Keratinocyte (primary cell): ENCODE data around the gene CHAC1. TPM values are rescaled to one million over a fixed set of nuclear protein-coding genes. Genes with fewer than 3 reads are reported as not detected.

Experiments used
- DNase-seq: peaks from one replicate; pipeline ENCODE4 v3.0.0-alpha.2; 2011; ENCODE audit warnings: low read depth, missing footprints, low spot score
- FAIRE-seq: peaks from 2 replicates; lab custom pipeline; 2011; peaks lifted over from hg19 to GRCh38; lab: Jason Lieb, UNC
- H2AFZ ChIP-seq: 2 replicates; pipeline ENCODE4 v1.6.0; 2012; ENCODE audit warnings: low read length, control low read depth, inconsistent platforms; ENCODE audit not compliant: control insufficient read depth
- H3K27ac ChIP-seq: 2 replicates; pipeline ENCODE4 v1.5.1; 2011; ENCODE audit warnings: low read length; ENCODE audit not compliant: control insufficient read depth, insufficient read depth
- H3K27me3 ChIP-seq: 3 replicates; pipeline ENCODE4 v1.6.0; 2011; ENCODE audit warnings: low read length; ENCODE audit not compliant: control insufficient read depth, insufficient read depth; ENCODE audit errors: extremely low read depth
- H3K36me3 ChIP-seq, 2 experiments: 2 replicates in 1 of 2; 3 replicates in 1 of 2; pipeline ENCODE4 v1.5.1; 2011; ENCODE audit warnings: low read length in 2 of 2, mild to moderate bottlenecking in 1 of 2; ENCODE audit not compliant: control insufficient read depth in 2 of 2, insufficient read depth in 2 of 2; ENCODE audit errors: extremely low read depth in 1 of 2
- H3K4me1 ChIP-seq: 3 replicates; pipeline ENCODE4 v1.5.1; 2011; ENCODE audit warnings: low read length; ENCODE audit not compliant: control insufficient read depth, insufficient read depth; ENCODE audit errors: extremely low read depth
- H3K4me2 ChIP-seq: 3 replicates; pipeline ENCODE4 v1.6.0; 2011; ENCODE audit warnings: low read depth, low read length; ENCODE audit not compliant: control insufficient read depth, insufficient read depth; ENCODE audit errors: extremely low read depth
- H3K4me3 ChIP-seq, 3 experiments: fragments of 200-600 bp in 1 of 3; sonication (generic) in 1 of 3; 2 replicates in 2 of 3; 3 replicates in 1 of 3; pipeline ENCODE4 v1.5.1; 2011 to 2016; ENCODE audit warnings: low read length in 3 of 3, mild to moderate bottlenecking in 3 of 3, control low read depth in 2 of 3, inconsistent platforms in 1 of 3, low read depth in 1 of 3, mixed read lengths in 1 of 3, mixed run types in 1 of 3, moderate library complexity in 1 of 3; ENCODE audit not compliant: control insufficient read depth in 2 of 3, insufficient read depth in 2 of 3; ENCODE audit errors: extremely low read depth in 1 of 3
- H3K79me2 ChIP-seq: 2 replicates; pipeline ENCODE4 v1.6.0; 2012; ENCODE audit warnings: low read length; ENCODE audit not compliant: control insufficient read depth, insufficient read depth
- H3K9ac ChIP-seq: 3 replicates; pipeline ENCODE4 v1.6.0; 2011; ENCODE audit warnings: low read length; ENCODE audit not compliant: control insufficient read depth, insufficient read depth; ENCODE audit errors: extremely low read depth
- H3K9me1 ChIP-seq: 3 replicates; pipeline ENCODE4 v1.6.0; 2011; ENCODE audit warnings: low read length; ENCODE audit not compliant: control insufficient read depth, insufficient read depth; ENCODE audit errors: extremely low read depth
- H3K9me3 ChIP-seq: 2 replicates; pipeline ENCODE4 v1.5.1; 2012; ENCODE audit warnings: low read depth, low read length; ENCODE audit not compliant: control insufficient read depth
- H4K20me1 ChIP-seq: 3 replicates; pipeline ENCODE4 v1.6.0; 2011; ENCODE audit warnings: low read length; ENCODE audit not compliant: control insufficient read depth, insufficient read depth; ENCODE audit errors: extremely low read depth
- CTCF ChIP-seq, 3 experiments: IDR thresholded peaks in 1 of 3; conservative IDR thresholded peaks in 1 of 3; optimal IDR thresholded peaks in 1 of 3; 2 replicates in 2 of 3; 3 replicates in 1 of 3; pipeline versions ENCODE3 to v1.5.1; 2011; ENCODE audit warnings: low read length in 3 of 3, mild to moderate bottlenecking in 3 of 3, moderate library complexity in 2 of 3, control low read depth in 1 of 3, inconsistent platforms in 1 of 3; ENCODE audit not compliant: insufficient read depth in 2 of 3; ENCODE audit errors: extremely low read depth in 1 of 3
- EZH2 ChIP-seq: IDR thresholded peaks from one replicate; pipeline ENCODE4 v1.6.1; 2012; ENCODE audit warnings: inconsistent platforms, mild to moderate bottlenecking, low read length, moderate library complexity
- dilution Hi-C: fragments of 300-500 bp; cut with MboI; formaldehyde crosslinking; loops from one replicate; pipeline ENCODE4 v1.7.0; 2020; ENCODE audit warnings: low sequenced_read_pairs; ENCODE audit not compliant: extremely low pct_ligation_motif_present
- polyA plus RNA-seq, 5 experiments: library from polyadenylated mRNA; depleted of rRNA in 3 of 5; stranded (reverse) in 3 of 5; stranded (forward) in 1 of 5; unstranded in 1 of 5; fragments of >200 nt; gene quantifications; 1 replicate in 1 of 5; 2 replicates in 3 of 5; 3 replicates in 1 of 5; pipeline versions ENCODE4 v1.2.1 to v1.2.3, GENCODE V29; 2011 to 2012; ENCODE audit warnings: missing spikeins in 2 of 5, low read depth in 1 of 5, low replicate concordance in 1 of 5

CHAC1 gene
- polyA plus RNA-seq, 1 donor (not counting 4 experiments of a cell fraction or from before 2014, with no cell fraction given), result 6.4 TPM

GRCh38 chr15:40986820-40987219, 33.5 kb downstream of the CHAC1 start:
- Histone ChIP-seq H3K27me3 (no peaks in the 10 kb centered on the region), H2AFZ (no peak overlapping the region), H3K27ac (no peak overlapping the region), H3K9me3 (no peaks in the 10 kb centered on the region), H4K20me1 (no peaks in the 10 kb centered on the region), H3K9me1 (peaks cover 3% of the 10 kb centered on the region), H3K79me2 (no peaks in the 10 kb centered on the region), H3K4me3 (no peak overlapping the region), H3K4me1 (no peaks in the 10 kb centered on the region), H3K9ac (no peak overlapping the region), H3K36me3 (peaks cover 32 to 69% of the 10 kb centered on the region in 2 experiments), H3K4me2 (no peak overlapping the region)
- dilution Hi-C loops, result no loop called here
- FAIRE-seq (no peak), DNase-seq (no peak)
- TF ChIP-seq CTCF (optimal IDR thresholded peaks at IDR 0.05 in 1 of 3, IDR thresholded peaks at IDR 0.05 in 1 of 3, conservative IDR thresholded peaks at IDR 0.05 in 1 of 3; ENCODE audit: extremely low read depth in 1 of 3, insufficient read depth in 2 of 3, low read length in 3 of 3) (no peak), EZH2 (no peak)

GRCh38 chr15:40988156-40988555, 34.9 kb downstream of the CHAC1 start:
- H3K27me3 ChIP-seq, result no peaks in the 10 kb centered on the region
- FAIRE-seq (no peak), DNase-seq (no peak)
- TF ChIP-seq EZH2 (no peak), CTCF (optimal IDR thresholded peaks at IDR 0.05 in 1 of 3, IDR thresholded peaks at IDR 0.05 in 1 of 3, conservative IDR thresholded peaks at IDR 0.05 in 1 of 3; ENCODE audit: extremely low read depth in 1 of 3, insufficient read depth in 2 of 3, low read length in 3 of 3) (no peak)
- peaks cover 3% of the 10 kb centered on the region for H3K9me1 ChIP-seq
- no peak overlapping the region for H3K4me2 ChIP-seq
- H3K4me1 ChIP-seq, result no peaks in the 10 kb centered on the region
- no peaks in the 10 kb centered on the region for H3K79me2 ChIP-seq
- no peaks in the 10 kb centered on the region for H3K9me3 ChIP-seq
- no peak overlapping the region for H3K27ac ChIP-seq
- dilution Hi-C loops, result no loop called here
- no peak overlapping the region for H2AFZ ChIP-seq
- peaks cover 24 to 61% of the 10 kb centered on the region in 2 experiments for H3K36me3 ChIP-seq
- H4K20me1 ChIP-seq, result no peaks in the 10 kb centered on the region
- H3K9ac ChIP-seq, result no peak overlapping the region
- H3K4me3 ChIP-seq, result no peak overlapping the region
